ENCODE results near the gene DHRS12. TPM values are rescaled to one million over a fixed set of nuclear protein-coding genes. Genes with fewer than 3 reads are reported as not detected.

The DHRS12 gene
- total RNA-seq, 1 experiment from 2014 or later = 6.8 TPM

- no peaks in the 10 kb centered on the region for H3K9me3 Mint-ChIP-seq (ENCODE audit: unreplicated experiment)
- no peak overlapping the region for H3K27ac Mint-ChIP-seq (ENCODE audit: low read depth, unreplicated experiment)
- DNase-seq (ENCODE audit: unreplicated experiment) = no peak
- no peak for TF ChIP-seq CTCF (IDR thresholded peaks at IDR 0.05; ENCODE audit: unreplicated experiment)
- ChIA-PET CTCF (interaction anchor here (0.5 to 1.5 kb wide), 2 partner anchors 34 to 342 kb away, joined by 3 to 6 read pairs; no protein-coding TSS in a partner anchor), POLR2A (interaction anchor here (0.9 kb wide), 1 partner anchor 48 kb away, joined by 5 read pairs; no protein-coding TSS in a partner anchor)
- H3K4me3 Mint-ChIP-seq (ENCODE audit: unreplicated experiment) = no peak overlapping the region
- BruUV-seq (replicated peaks) = no TSS peak
- no peaks in the 10 kb centered on the region for H3K27me3 Mint-ChIP-seq (ENCODE audit: insufficient read depth, unreplicated experiment)
- no peaks in the 10 kb centered on the region for H3K4me1 Mint-ChIP-seq (ENCODE audit: insufficient read depth, unreplicated experiment)
- intact Hi-C loops (cut with micrococcal nuclease) = no loop called here
- peaks cover 67% of the 10 kb centered on the region for H3K36me3 Mint-ChIP-seq (ENCODE audit: insufficient read depth, unreplicated experiment)
Measured at GRCh38 chr13:51763486-51763885, 40.5 kb downstream of the DHRS12 start.

- no TSS peak for BruUV-seq (replicated peaks)
- TF ChIP-seq CTCF (IDR thresholded peaks at IDR 0.05; ENCODE audit: unreplicated experiment) = no peak
- Mint-ChIP-seq H3K4me1 (ENCODE audit: insufficient read depth, unreplicated experiment) (no peaks in the 10 kb centered on the region), H3K36me3 (ENCODE audit: insufficient read depth, unreplicated experiment) (peaks cover 80% of the 10 kb centered on the region), H3K27ac (ENCODE audit: low read depth, unreplicated experiment) (no peak overlapping the region), H3K9me3 (ENCODE audit: unreplicated experiment) (no peaks in the 10 kb centered on the region), H3K4me3 (ENCODE audit: unreplicated experiment) (no peak overlapping the region), H3K27me3 (ENCODE audit: insufficient read depth, unreplicated experiment) (no peaks in the 10 kb centered on the region)
- POLR2A ChIA-PET = interaction anchor here (1.2 kb wide), 1 partner anchor 311 kb away, joined by 3 read pairs; no protein-coding TSS in a partner anchor
- DNase-seq (ENCODE audit: unreplicated experiment) = no peak
- CTCF ChIA-PET = interaction anchor here (0.6 kb wide), 1 partner anchor 974 kb away, joined by 3 read pairs; no protein-coding TSS in a partner anchor
- intact Hi-C loops (cut with micrococcal nuclease) = no loop called here
Measured at GRCh38 chr13:51761643-51762350, 42.2 kb downstream of the DHRS12 start.

DNA sequence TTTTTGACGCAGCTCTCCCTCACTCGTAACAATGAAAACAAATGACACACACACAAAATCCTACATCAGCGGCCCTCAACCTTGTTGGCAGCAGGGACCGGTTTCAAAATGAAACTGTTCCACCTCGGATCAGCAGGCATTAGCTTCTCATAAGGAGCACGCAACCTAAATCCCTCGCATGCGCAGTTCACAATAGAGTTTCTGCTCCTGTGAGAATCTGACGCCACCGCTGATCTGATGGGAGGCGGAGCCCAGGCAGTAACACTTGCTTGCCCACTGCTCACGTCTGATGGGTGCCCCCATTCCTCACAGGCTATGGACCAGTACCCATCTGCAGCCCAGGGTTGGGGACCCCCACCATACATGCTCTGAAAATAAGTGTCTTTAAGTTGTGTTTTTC lies 43.4 kb downstream of the DHRS12 start:
- no peak overlapping the region for H3K27ac Mint-ChIP-seq (ENCODE audit: low read depth, unreplicated experiment)
- intact Hi-C loops (cut with micrococcal nuclease) = no loop called here

GRCh38 chr13:51759240-51759639 lies 44.7 kb downstream of the DHRS12 start:
- no peak for TF ChIP-seq CTCF (IDR thresholded peaks at IDR 0.05; ENCODE audit: unreplicated experiment)
- Mint-ChIP-seq H3K4me3 (ENCODE audit: unreplicated experiment) (no peak overlapping the region), H3K4me1 (ENCODE audit: insufficient read depth, unreplicated experiment) (no peaks in the 10 kb centered on the region), H3K27ac (ENCODE audit: low read depth, unreplicated experiment) (no peak overlapping the region), H3K27me3 (ENCODE audit: insufficient read depth, unreplicated experiment) (no peaks in the 10 kb centered on the region), H3K9me3 (ENCODE audit: unreplicated experiment) (no peaks in the 10 kb centered on the region), H3K36me3 (ENCODE audit: insufficient read depth, unreplicated experiment) (peaks cover 96% of the 10 kb centered on the region)
- ChIA-PET CTCF (interaction anchor here (0.7 to 1.1 kb wide), 3 partner anchors 22 to 325 kb away, joined by 3 read pairs; no protein-coding TSS in a partner anchor), POLR2A (no interaction called here)
- no peak for DNase-seq (ENCODE audit: unreplicated experiment)
- intact Hi-C loops (cut with micrococcal nuclease) = no loop called here
- BruUV-seq (replicated peaks) = no TSS peak

More for the DNA sequence above, 43.4 kb downstream of the DHRS12 start:
- Mint-ChIP-seq H3K9me3 (ENCODE audit: unreplicated experiment) (no peaks in the 10 kb centered on the region), H3K4me3 (ENCODE audit: unreplicated experiment) (no peak overlapping the region), H3K4me1 (ENCODE audit: insufficient read depth, unreplicated experiment) (no peaks in the 10 kb centered on the region), H3K36me3 (ENCODE audit: insufficient read depth, unreplicated experiment) (peaks cover 83% of the 10 kb centered on the region), H3K27me3 (ENCODE audit: insufficient read depth, unreplicated experiment) (no peaks in the 10 kb centered on the region)
- ChIA-PET POLR2A (no interaction called here), CTCF (no interaction called here)
- TF ChIP-seq CTCF (IDR thresholded peaks at IDR 0.05; ENCODE audit: unreplicated experiment) = no peak
- DNase-seq (ENCODE audit: unreplicated experiment) = no peak
- no TSS peak for BruUV-seq (replicated peaks)

Data from MCF 10A (cell line).